ENCODE data around the gene ORC1. TPM values are rescaled to one million over a fixed set of nuclear protein-coding genes. Genes with fewer than 3 reads are reported as not detected.
"Not testable (repeated sequence)": the region's sequence is repeated elsewhere in the genome, so short reads cannot be mapped to it uniquely, and the experiment has no call there.

ORC1 gene
- total RNA-seq, 1 experiment from 2014 or later, result 94.3 TPM

DNA sequence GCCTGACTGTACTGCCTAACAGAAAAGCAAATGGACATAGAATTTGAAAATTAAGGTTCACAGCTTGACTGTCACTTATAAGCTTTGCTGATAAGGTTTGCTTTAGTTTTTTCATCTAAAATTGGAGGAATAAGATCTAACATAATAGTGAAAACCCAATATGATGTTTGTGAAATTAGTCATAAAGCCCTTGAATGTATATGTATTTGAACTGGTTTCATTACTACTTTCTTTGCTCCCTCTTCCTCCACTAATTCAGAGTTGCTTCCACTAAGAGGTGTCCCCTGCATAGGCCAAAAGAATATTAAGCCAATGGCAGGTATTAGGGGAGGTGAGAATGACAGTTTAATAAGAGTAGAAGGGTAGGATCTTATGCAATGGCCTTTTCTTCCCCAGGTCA, 10.7 kb upstream of the ORC1 start:
- no peak for DNase-seq
- H3K27me3 ChIP-seq (ENCODE audit: control insufficient read depth, insufficient read depth, low read length), result no peaks in the 10 kb centered on the region
- no peak overlapping the region for H3K4me3 ChIP-seq (ENCODE audit: insufficient read depth, low read depth, low read length)
- peaks cover 43% of the 10 kb centered on the region for H3K36me3 ChIP-seq (replicated peaks; ENCODE audit: control insufficient read depth, insufficient read depth, low read length)

DNA sequence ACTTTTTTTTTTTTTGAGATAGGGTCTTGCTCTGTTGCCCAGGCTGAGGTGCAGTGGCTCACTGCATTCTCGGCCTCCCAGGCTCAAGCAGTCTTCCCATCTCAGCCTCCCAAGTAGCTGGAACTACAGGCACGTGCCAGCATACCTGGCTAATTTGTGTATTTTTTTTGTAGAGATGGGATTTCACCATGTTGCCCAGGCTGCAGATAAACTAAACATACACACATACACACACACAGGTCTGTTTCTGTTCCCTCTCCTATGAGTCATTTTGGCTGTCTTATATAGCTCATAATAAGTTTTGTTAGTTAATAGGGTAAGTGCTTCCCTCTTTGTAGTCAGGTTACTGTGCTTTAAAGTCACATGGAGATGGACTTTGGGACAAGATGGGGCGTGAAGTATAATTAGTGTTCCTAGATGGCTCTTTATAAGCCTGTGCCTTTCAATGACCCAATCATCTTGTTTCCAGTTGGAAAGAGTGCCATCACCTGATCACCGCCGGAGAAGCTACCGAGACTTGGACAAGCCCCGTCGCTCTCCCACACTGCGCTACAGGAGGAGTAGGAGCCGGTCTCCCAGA, 9.3 kb upstream of the ORC1 start:
- Histone ChIP-seq H3K36me3 (replicated peaks; ENCODE audit: control insufficient read depth, insufficient read depth, low read length) (peaks cover 51% of the 10 kb centered on the region), H3K27me3 (ENCODE audit: control insufficient read depth, insufficient read depth, low read length) (no peaks in the 10 kb centered on the region), H3K4me3 (ENCODE audit: insufficient read depth, low read depth, low read length) (no peak overlapping the region)
- no peak for DNase-seq

DNA sequence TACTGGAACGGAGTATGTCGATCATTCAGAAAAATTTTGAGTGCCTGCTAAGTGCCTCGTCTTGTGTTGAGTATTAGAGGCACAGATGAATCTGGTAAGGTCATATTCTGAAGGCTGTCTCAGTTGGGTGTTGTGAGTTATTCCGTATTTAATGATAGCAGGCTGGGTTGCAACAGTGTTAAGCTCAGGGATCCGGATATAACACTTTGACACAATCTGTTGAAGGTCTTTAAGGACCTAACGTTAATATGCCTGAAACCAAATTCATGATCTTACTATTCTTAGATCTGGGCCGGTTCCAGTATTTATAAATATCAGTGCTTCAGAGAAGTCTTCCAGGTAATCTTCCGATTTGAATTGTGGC, 734 bp upstream of the ORC1 start:
- DNase-seq, result no peak
- Histone ChIP-seq H3K27me3 (ENCODE audit: control insufficient read depth, insufficient read depth, low read length) (no peaks in the 10 kb centered on the region), H3K4me3 (ENCODE audit: insufficient read depth, low read depth, low read length) (peak overlapping the region; percentile 94), H3K36me3 (replicated peaks; ENCODE audit: control insufficient read depth, insufficient read depth, low read length) (peaks cover 27% of the 10 kb centered on the region)

DNA sequence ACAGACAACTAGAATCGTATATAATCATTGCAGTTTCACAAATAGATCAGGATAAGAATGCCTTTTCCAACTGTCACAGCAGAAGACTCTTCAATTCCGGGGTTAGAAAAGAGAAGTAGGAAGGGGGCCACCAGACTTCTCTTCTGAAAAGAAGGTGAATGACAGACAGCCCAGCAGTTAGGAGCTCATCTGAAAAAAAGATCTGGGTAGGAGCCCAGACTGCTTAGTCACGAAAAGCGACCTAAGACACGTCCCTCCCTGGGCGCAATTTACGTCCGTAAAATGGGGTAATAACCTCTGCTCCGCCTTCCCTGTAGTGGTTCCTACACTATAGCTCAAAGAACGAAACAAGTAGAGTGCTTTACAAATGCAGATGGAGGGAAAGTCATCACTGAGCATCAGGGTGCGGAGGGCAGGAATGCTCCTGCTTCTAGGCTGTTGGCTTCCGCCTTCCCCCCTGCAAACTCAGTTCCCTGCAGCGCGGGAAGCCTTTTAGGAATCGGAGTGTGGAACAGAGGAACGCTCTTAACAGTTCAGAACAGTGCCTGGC, 582 bp downstream of the ORC1 start:
- Histone ChIP-seq H3K27me3 (ENCODE audit: control insufficient read depth, insufficient read depth, low read length) (no peaks in the 10 kb centered on the region), H3K4me3 (ENCODE audit: insufficient read depth, low read depth, low read length) (peak overlapping the region; percentile 94), H3K36me3 (replicated peaks; ENCODE audit: control insufficient read depth, insufficient read depth, low read length) (peaks cover 21% of the 10 kb centered on the region)
- peak; percentile 80 for DNase-seq

GRCh38 chr1:52402860-52403240, 1.4 kb downstream of the ORC1 start:
- H3K36me3 ChIP-seq (replicated peaks; ENCODE audit: control insufficient read depth, insufficient read depth, low read length), result peaks cover 21% of the 10 kb centered on the region
- DNase-seq, result no peak
- no peaks in the 10 kb centered on the region for H3K27me3 ChIP-seq (ENCODE audit: control insufficient read depth, insufficient read depth, low read length)
- H3K4me3 ChIP-seq (ENCODE audit: insufficient read depth, low read depth, low read length), result no peak overlapping the region; the same call in 1 of the 2 replicates

DNA sequence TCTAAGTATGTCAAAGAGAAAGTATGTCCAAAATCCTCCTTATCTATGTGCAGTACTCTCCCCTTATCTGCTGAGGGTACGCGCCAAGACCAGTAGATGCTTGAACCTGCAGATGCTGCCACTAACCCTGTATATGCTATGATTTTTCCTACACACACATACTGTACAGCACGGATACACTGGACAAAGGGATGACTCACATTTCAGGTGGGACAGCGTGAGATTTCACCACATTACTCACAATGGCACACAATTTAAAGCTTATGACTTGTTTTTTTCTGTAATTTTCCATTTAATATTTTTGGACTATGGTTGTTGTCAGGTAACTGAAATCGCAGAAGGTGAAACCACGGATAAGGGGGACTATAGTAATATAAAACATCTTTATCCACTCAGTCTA, 4.1 kb downstream of the ORC1 start:
- no peak for DNase-seq
- Histone ChIP-seq H3K27me3 (ENCODE audit: control insufficient read depth, insufficient read depth, low read length) (no peaks in the 10 kb centered on the region), H3K36me3 (replicated peaks; ENCODE audit: control insufficient read depth, insufficient read depth, low read length) (peaks cover 37% of the 10 kb centered on the region), H3K4me3 (ENCODE audit: insufficient read depth, low read depth, low read length) (no peak overlapping the region)

- Histone ChIP-seq H3K36me3 (replicated peaks; ENCODE audit: control insufficient read depth, insufficient read depth, low read length) (peaks cover 37% of the 10 kb centered on the region), H3K4me3 (ENCODE audit: insufficient read depth, low read depth, low read length) (no peak overlapping the region), H3K27me3 (ENCODE audit: control insufficient read depth, insufficient read depth, low read length) (no peaks in the 10 kb centered on the region)
- no peak for DNase-seq
Measured at GRCh38 chr1:52399629-52400028, 4.6 kb downstream of the ORC1 start.

- no peak overlapping the region for H3K4me3 ChIP-seq (ENCODE audit: insufficient read depth, low read depth, low read length)
Measured at GRCh38 chr1:52393174-52393573, 11.0 kb downstream of the ORC1 start.

DNA sequence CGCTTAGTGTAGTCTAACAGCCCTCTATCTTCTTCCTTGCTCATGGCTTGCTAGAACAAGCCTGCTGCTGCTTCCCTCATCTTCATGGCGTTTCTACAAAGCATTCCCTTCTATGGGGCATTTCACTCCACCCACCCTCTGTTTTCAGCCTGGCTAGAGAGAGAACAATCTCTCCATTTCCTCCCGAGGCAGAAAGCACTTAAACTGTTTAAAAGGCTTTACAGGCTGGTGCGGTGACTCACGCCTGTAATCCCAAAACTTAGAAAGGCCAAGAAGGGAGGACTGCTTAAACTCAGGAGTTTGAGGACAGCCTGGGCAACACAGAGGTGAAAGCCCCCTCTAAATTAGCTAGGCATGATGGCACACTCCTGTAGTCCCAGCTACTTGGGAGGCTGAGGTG, 17.8 kb downstream of the ORC1 start:
- H3K36me3 ChIP-seq (replicated peaks; ENCODE audit: control insufficient read depth, insufficient read depth, low read length), result peaks cover 55% of the 10 kb centered on the region
- no peak for DNase-seq

More at GRCh38 chr1:52393174-52393573, 11.0 kb downstream of the ORC1 start:
- DNase-seq, result no peak
- no peaks in the 10 kb centered on the region for H3K27me3 ChIP-seq (ENCODE audit: control insufficient read depth, insufficient read depth, low read length)
- H3K36me3 ChIP-seq (replicated peaks; ENCODE audit: control insufficient read depth, insufficient read depth, low read length), result peaks cover 49% of the 10 kb centered on the region

DNA sequence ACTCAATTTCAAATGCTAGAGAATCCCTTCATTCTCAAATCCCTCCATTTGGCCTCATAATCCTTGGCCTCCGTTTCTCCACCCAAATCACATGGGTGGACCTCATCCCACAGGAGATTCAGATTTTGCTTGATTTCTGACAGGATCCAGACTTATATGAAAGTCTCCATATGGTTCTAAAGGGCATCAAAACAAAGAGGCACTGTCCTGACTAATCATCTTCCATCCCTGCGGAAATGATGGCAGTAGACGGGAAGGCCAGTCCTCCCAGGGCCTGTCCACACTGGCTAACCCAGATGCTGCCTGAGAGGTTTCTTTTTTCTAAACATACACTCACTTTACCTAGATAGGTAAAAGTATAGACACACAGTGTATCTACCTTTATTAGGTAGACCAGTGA, 18.8 kb downstream of the ORC1 start:
- DNase-seq, result no peak
- H3K4me3 ChIP-seq (ENCODE audit: insufficient read depth, low read depth, low read length), result no peak overlapping the region
- H3K36me3 ChIP-seq (replicated peaks; ENCODE audit: control insufficient read depth, insufficient read depth, low read length), result peaks cover 63% of the 10 kb centered on the region
- H3K27me3 ChIP-seq (ENCODE audit: control insufficient read depth, insufficient read depth, low read length), result no peaks in the 10 kb centered on the region

More for the DNA sequence above, 17.8 kb downstream of the ORC1 start:
- H3K4me3 ChIP-seq (ENCODE audit: insufficient read depth, low read depth, low read length), result no peak overlapping the region
- no peaks in the 10 kb centered on the region for H3K27me3 ChIP-seq (ENCODE audit: control insufficient read depth, insufficient read depth, low read length)

DNA sequence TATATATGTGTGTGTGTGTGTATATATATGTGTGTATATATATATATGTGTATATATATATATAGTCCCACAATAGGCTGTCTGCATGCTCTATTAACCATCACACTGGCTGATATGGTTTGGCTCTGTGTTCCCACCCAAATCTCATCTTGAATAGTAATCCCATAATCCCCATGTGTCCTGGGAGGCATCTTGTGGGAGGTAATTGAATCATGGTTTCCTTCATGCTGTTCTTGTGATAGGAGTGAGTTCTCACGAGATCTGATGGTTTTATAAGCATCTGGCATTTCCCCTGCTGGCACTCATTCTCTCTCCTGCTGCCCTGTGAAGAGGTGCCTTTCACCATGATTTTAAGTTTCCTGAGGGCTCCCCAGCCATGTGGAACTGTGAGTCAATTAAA, 34.4 kb downstream of the ORC1 start:
- H3K27me3 ChIP-seq (ENCODE audit: control insufficient read depth, insufficient read depth, low read length); DNase-seq; H3K4me3 ChIP-seq (ENCODE audit: insufficient read depth, low read depth, low read length): not testable (repeated sequence)
- H3K36me3 ChIP-seq (replicated peaks; ENCODE audit: control insufficient read depth, insufficient read depth, low read length), result peaks cover 16% of the 10 kb centered on the region

DNA sequence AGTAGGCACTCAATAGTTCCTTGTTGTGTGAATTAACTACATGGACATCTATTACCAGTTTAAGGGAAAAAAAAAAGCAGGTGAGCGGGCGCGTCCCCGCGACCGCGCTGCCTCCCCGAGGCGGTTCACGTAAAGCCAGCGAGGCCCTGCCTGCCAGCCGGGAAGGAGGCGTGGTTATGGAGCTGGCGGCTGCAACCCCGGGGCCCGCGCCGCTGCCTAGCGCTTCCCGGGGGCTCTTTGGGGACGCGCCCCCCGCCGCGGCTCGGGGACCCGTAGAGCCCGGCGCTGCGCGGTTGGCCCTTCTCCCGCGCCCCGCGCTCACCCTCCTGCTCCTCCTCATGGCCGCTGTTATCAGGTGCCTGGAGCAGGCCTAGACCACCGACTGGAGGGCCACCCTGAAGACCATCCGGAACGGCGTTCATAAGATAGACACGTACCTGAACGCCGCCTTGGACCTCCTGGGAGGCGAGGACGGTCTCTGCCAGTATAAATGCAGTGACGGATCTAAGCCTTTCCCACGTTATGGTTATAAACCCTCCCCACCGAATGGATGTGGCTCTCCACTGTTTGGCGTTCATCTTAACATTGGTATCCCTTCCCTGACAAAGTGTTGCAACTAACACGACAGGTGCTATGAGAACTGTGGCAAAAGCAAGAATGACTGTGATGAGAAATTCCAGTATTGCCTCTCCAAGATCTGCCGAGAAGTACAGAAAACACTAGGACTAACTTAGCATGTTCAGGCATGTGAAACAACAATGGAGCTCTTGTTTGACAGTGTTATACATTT, 35.6 kb downstream of the ORC1 start:
- peak; percentile 92 for DNase-seq

GRCh38 chr1:52367272-52367671, 37.0 kb downstream of the ORC1 start:
- H3K36me3 ChIP-seq (replicated peaks; ENCODE audit: control insufficient read depth, insufficient read depth, low read length), result peaks cover 5% of the 10 kb centered on the region
- H3K27me3 ChIP-seq (ENCODE audit: control insufficient read depth, insufficient read depth, low read length), result no peaks in the 10 kb centered on the region; the same call in 1 of the 2 replicates
- no peak for DNase-seq
- no peak overlapping the region for H3K4me3 ChIP-seq (ENCODE audit: insufficient read depth, low read depth, low read length)

More for the DNA sequence above, 35.6 kb downstream of the ORC1 start:
- Histone ChIP-seq H3K4me3 (ENCODE audit: insufficient read depth, low read depth, low read length) (peak overlapping the region; percentile 61), H3K27me3 (ENCODE audit: control insufficient read depth, insufficient read depth, low read length) (no peaks in the 10 kb centered on the region; the same call in 1 of the 2 replicates), H3K36me3 (replicated peaks; ENCODE audit: control insufficient read depth, insufficient read depth, low read length) (peaks cover 10% of the 10 kb centered on the region)

GRCh38 chr1:52366517-52366827, 37.8 kb downstream of the ORC1 start:
- H3K4me3 ChIP-seq (ENCODE audit: insufficient read depth, low read depth, low read length), result peak overlapping the region; percentile 99
- H3K36me3 ChIP-seq (replicated peaks; ENCODE audit: control insufficient read depth, insufficient read depth, low read length), result peaks cover 11% of the 10 kb centered on the region

More at GRCh38 chr1:52366517-52366827, 37.8 kb downstream of the ORC1 start:
- DNase-seq, result no peak
- no peaks in the 10 kb centered on the region; the same call in 1 of the 2 replicates for H3K27me3 ChIP-seq (ENCODE audit: control insufficient read depth, insufficient read depth, low read length)

All from H7 (cell line).